Measurements from ENCODE around the gene TMEM131.

The TMEM131 gene

DNA sequence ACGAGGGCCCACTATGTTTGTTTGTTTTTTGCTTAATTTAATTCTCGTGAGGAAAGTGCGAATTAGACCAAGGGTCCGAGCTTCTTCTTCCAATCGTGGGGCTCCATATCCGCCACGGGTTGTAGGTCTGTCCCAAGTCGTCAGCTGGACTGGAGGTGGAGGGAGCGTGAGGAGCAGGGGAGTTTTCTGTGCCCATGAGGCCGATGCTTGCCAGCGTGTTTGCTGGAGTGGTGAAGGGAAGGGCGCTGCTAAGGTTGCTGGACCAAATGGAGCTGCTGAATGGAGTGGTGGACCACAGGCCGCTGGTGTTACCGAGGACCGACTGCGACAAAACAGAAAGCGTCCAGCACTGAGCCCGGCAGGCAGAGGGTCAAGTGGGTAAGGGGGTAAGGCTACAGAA, 238.7 kb downstream of the TMEM131 start:
- DNase-seq = no peak

DNA sequence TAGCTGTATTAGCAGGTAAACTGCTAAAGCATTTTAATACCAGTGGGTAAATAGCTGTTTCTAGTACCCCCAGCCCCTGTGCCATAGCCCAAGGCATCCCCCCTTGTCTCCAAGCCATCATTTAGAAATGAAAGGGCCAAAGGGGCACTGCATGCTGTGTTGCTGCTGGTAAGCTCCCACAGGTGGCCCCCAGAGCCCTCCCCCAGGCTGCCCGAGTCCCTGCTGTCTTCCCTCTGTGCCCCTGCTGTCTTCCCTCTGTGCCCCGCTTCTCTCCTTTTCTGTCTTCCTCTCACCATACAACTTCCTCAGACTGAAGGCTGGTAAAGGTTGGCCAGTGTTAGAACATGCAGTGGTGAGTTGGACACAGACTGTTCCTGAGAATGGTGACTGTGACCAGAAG, 240.3 kb downstream of the TMEM131 start:
- DNase-seq = no peak

- no peak for DNase-seq
Observed at GRCh38 chr2:97754690-97755346, 240.9 kb downstream of the TMEM131 start.

DNA sequence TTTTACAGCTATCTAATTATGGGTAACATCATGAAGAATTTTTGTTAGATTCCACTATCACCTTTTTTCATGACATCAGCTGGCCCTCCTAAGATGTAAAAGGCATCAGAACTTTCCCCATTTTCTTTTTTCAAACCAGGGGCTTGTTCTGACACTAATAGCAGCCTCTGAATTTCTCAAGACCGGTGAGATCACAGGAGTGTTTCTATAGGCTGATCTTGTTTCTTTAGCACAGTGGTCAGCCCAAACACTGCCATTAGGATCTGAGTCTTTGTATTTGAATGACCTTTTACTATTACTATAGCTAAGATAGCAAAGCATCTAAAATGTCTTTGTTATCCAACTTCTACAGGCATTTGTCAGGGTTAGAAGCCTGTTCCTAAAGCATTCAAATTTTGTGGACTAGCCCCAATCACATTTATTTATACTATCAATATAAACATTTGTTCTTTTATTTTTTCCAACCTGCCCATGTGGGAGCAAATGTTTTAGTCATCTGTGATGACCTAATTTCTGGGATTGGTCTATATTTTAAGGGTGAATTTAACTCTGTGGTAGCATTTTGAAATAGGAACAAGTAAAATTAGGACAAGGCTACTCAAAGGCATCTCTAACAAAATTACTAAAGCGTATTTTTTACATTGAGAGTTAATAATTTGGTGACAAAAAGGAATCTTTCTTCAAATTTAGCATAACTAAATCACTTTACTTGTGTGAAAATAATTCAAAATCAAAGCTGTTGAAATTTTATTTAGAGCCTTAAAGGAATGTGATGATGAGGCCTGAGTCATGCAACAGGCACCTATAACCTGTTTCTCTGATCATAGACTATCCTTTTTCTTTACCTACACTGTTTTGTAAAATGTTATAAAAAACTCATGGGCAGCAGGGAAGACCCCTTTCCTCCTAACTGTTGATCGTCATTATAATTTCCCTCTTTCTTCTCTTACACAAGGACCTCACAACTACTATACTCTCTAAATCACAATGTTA, 243.1 kb downstream of the TMEM131 start:
- no peak for DNase-seq

DNA sequence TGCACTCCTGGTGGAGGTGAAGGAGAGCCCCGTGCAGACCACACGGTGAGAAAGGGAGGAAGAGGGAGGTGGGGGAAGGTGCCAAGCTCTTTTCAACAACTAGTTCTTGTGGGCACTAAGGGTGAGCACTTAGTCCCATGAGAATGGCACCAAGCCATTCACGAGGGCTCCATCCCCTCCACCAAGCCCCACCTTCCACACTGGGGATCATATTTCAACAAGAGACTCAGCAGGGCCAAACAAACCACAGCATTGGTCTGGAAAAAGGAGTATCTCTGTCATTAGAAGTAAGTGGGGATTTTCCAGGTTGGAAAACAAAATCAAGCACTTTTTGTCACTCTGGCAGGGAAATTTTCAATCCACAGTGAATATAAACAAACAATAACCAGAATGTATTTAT, 244.0 kb downstream of the TMEM131 start:
- DNase-seq = no peak

- DNase-seq = no peak
Observed at GRCh38 chr2:97750017-97750416, 245.7 kb downstream of the TMEM131 start.

DNA sequence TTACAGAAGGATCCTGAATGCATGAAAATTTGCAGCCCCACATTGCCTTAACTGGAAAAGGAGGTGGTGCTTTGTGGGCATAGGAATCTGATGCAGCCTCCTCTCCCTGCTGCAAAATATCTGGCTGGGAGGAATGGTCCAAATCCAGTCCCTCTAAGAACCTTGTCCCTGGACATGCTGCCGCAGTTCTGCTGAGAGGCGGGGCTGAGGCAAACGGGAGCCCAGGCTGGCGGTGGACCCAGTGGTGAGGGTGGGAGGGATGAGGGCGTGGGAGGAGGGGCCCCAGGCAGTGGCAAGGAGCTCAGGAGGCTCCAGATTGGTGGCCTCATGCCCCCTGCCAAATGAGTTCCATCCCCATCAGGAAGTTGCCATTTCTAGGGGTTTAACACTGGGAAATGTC, 246.2 kb downstream of the TMEM131 start:
- no peak for DNase-seq

- no peak for DNase-seq
Observed at GRCh38 chr2:97747716-97748115, 248.0 kb downstream of the TMEM131 start.

DNA sequence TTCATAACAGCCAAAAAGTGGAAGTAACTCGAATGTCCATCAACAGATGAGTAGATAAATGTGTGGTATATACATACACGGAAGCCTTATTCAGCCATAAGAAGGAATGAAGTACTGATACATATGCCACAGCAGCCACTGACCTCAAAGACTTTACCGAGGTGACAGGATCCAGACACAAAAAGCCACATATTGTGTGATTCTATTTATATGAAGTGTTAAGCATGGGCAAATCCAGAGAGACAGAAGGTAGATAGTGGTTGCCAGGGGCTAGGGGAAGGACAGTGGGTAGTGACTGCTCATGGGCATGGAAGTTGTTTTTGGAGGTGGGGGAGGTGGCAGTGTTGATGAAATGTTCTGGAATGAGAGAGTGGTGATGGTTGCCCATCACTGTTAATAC, 248.5 kb downstream of the TMEM131 start:
- no peak for DNase-seq

GRCh38 chr2:97745474-97746174, 250.1 kb downstream of the TMEM131 start:
- no peak for DNase-seq

- no peak for DNase-seq
Observed at GRCh38 chr2:97743913-97744312, 251.8 kb downstream of the TMEM131 start.

- DNase-seq = no peak
Observed at GRCh38 chr2:97742381-97742847, 253.3 kb downstream of the TMEM131 start.

DNA sequence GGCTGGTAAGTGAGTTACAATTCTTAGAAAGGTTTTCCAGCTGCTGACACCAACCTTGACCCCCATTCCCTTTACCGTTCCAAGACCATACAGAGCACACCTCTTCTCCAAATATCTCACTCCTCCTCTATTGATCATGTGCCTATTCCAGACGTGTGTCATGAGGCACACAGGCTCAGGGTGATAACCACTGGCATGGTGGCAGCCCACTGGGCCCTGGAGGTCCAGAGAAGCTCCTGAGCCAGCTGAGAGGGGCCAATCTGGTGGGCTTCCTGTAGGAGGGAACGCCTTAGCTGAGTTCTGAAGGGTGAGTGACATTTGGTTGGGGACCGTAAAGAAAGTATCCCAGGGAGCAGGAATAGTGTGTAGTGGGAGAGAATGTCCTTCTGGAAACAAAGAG, 254.1 kb downstream of the TMEM131 start:
- DNase-seq = no peak

DNA sequence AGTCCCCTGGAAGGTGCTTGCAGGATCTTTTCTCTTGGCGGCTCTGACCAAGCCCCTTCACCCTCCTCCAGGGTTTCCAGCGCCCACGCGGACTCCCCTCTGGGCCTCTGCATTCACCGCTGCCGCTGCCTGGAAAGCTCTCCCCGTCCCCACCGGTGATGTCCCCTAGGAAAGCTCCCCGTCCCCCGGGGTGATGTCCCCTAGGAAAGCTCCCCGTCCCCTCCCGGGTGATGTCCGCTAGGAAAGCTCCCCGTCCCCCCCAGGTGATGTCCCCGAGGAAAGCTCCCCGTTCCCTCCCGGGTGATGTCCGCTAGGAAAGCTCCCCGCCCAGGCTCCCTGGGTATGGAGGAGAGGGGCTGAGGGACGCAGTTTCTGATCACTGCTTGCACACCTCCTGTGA, 254.5 kb downstream of the TMEM131 start:
- DNase-seq = no peak

- DNase-seq = peak; percentile 93
Observed at GRCh38 chr2:97740590-97741182, 255.1 kb downstream of the TMEM131 start.

- no peak for DNase-seq
Observed at GRCh38 chr2:97739893-97740245, 255.9 kb downstream of the TMEM131 start.

DNA sequence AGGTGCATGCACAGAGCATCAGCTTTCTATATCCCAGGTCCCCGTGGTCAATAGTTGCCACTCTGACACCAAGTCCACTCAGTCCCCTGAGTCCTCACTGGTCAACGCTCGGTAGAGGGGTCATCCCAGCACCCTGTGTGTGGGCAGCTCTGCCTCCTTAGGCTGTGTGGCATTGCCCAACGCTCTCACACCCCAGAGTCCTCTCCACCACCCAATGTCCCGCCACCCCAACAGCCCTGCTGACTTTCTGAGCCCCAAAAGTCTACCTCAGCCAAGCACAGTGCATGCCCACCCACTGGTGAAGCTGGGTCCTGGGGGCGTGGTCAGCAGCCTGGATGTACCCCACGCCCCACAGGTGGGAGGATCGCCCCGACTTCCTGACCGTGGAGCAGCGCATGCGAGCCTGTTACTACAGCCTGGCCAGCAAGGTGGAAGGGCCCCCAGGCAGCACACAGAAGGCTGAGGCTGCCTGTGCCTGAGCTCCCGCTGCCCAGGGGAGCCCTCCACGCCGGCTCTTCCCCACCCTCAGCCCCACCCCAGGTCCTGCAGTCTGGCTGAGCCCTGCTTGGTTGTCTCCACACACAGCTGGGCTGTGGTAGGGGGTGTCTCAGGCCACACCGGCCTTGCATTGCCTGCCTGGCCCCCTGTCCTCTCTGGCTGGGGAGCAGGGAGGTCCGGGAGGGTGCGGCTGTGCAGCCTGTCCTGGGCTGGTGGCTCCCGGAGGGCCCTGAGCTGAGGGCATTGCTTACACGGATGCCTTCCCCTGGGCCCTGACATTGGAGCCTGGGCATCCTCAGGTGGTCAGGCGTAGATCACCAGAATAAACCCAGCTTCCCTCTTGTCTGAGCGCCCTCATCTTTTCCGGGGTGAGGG, 256.5 kb downstream of the TMEM131 start:
- no peak for DNase-seq

- no peak for DNase-seq
Observed at GRCh38 chr2:97738179-97739019, 257.3 kb downstream of the TMEM131 start.

DNA sequence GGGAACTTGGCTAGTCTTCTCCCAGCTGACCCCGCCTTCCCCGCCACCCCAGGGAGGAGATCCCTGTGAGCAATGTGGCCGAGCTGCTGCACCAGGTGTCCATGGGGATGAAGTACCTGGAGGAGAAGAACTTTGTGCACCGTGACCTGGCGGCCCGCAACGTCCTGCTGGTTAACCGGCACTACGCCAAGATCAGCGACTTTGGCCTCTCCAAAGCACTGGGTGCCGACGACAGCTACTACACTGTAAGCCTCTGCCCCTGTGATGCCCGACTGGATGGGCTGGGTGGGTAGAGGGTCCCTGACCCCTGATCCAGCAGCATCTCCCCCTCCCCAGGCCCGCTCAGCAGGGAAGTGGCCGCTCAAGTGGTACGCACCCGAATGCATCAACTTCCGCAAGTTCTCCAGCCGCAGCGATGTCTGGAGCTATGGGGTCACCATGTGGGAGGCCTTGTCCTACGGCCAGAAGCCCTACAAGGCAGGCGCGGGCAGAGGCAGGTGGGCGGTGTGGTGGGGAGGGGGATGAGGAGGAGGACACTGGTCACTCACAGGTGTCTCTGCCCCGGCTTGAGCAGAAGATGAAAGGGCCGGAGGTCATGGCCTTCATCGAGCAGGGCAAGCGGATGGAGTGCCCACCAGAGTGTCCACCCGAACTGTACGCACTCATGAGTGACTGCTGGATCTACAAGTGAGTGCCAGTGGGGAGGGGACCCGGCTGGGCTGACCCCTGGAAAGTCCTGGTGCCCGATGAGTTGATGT, 258.1 kb downstream of the TMEM131 start:
- DNase-seq = no peak

DNA sequence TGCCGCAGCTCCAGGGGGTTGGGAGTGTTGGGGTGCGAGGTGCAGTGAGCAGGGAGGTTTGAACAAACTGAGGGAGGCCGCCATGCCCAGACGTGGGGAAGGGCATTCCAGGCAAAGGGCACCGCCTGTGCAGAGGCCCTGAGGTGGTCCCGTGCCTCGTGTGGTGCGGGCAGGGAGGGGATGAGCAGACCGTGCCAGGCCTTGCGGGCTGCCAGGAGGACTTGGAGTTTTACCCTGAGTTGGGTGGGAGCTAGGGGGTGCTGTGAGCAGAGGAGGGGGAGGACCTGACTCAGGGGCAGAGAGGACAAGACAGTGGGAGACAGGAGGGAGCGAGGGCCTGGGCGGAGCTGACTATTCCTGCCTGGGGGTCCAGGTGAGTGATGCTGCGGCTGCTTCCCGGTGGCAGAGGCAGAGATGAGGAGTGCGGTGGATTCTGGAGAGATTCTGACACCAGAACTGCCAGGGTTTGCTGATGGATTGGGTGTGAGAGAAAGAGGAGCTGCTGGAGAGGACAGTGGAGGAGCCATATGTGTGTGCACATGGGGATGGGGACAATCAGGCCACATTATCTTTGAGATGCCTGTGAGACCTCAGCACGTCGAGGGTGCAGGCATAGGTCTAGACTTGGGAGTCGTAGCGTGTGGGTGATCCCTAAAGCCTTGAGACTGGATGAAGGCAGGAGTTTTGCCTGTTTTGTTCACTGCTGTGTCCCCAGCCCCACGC, 259.0 kb downstream of the TMEM131 start:
- DNase-seq = no peak

Measured in NCI-H1417 treated with DMSO at 0.1 percent for 48 hours (cell line).